ENCODE results near the gene SPTSSA.

Gene SPTSSA

GRCh38 chr14:34463598-34463961, 1.5 kb upstream of the SPTSSA start:
- no peaks in the 10 kb centered on the region for H3K27me3 Mint-ChIP-seq
- peaks cover 2% of the 10 kb centered on the region for H3K36me3 Mint-ChIP-seq (ENCODE audit: insufficient read depth)

GRCh38 chr14:34461334-34462131, 507 bp downstream of the SPTSSA start:
- Mint-ChIP-seq H3K4me3 (peak overlapping the region; percentile 79), H3K9me3 (no peaks in the 10 kb centered on the region), H3K36me3 (ENCODE audit: insufficient read depth) (peaks cover 4% of the 10 kb centered on the region), H3K27ac (ENCODE audit: low read depth) (peak overlapping the region; percentile 52), H3K27me3 (no peaks in the 10 kb centered on the region), H3K4me1 (peaks cover 17% of the 10 kb centered on the region)
- ATAC-seq (replicated peaks; ENCODE audit: extremely low read depth, poor library complexity, severe bottlenecking) (peak; percentile 54), DNase-seq (ENCODE audit: low spot score in 2 of 2) (no peak)

More at GRCh38 chr14:34463598-34463961, 1.5 kb upstream of the SPTSSA start:
- no peak for ATAC-seq (replicated peaks; ENCODE audit: extremely low read depth, poor library complexity, severe bottlenecking)
- H3K27ac Mint-ChIP-seq (ENCODE audit: low read depth) = no peak overlapping the region
- no peak overlapping the region for H3K4me3 Mint-ChIP-seq
- DNase-seq (ENCODE audit: low spot score in 2 of 2) = no peak
- peaks cover 17% of the 10 kb centered on the region for H3K4me1 Mint-ChIP-seq
- no peaks in the 10 kb centered on the region for H3K9me3 Mint-ChIP-seq

GRCh38 chr14:34460841-34461240, 1.2 kb downstream of the SPTSSA start:
- peaks cover 17% of the 10 kb centered on the region for H3K4me1 Mint-ChIP-seq
- peaks cover 4% of the 10 kb centered on the region for H3K36me3 Mint-ChIP-seq (ENCODE audit: insufficient read depth)
- ATAC-seq (replicated peaks; ENCODE audit: extremely low read depth, poor library complexity, severe bottlenecking) (no peak), DNase-seq (ENCODE audit: low spot score in 2 of 2) (no peak)
- peak overlapping the region; percentile 52 for H3K27ac Mint-ChIP-seq (ENCODE audit: low read depth)
- no peaks in the 10 kb centered on the region for H3K9me3 Mint-ChIP-seq
- peak overlapping the region; percentile 79 for H3K4me3 Mint-ChIP-seq
- H3K27me3 Mint-ChIP-seq = no peaks in the 10 kb centered on the region

GRCh38 chr14:34460295-34460694, 1.7 kb downstream of the SPTSSA start:
- no peak for ATAC-seq (replicated peaks; ENCODE audit: extremely low read depth, poor library complexity, severe bottlenecking)
- H3K27ac Mint-ChIP-seq (ENCODE audit: low read depth) = no peak overlapping the region
- H3K36me3 Mint-ChIP-seq (ENCODE audit: insufficient read depth) = peaks cover 5% of the 10 kb centered on the region
- no peak overlapping the region for H3K4me3 Mint-ChIP-seq
- H3K27me3 Mint-ChIP-seq = no peaks in the 10 kb centered on the region
- no peak for DNase-seq (ENCODE audit: low spot score in 2 of 2)
- no peaks in the 10 kb centered on the region for H3K9me3 Mint-ChIP-seq
- peaks cover 17% of the 10 kb centered on the region for H3K4me1 Mint-ChIP-seq

GRCh38 chr14:34457186-34457585, 4.9 kb downstream of the SPTSSA start:
- ATAC-seq (replicated peaks; ENCODE audit: extremely low read depth, poor library complexity, severe bottlenecking) = no peak
- Mint-ChIP-seq H3K27ac (ENCODE audit: low read depth) (no peak overlapping the region), H3K27me3 (no peaks in the 10 kb centered on the region), H3K9me3 (no peaks in the 10 kb centered on the region), H3K36me3 (ENCODE audit: insufficient read depth) (peaks cover 8% of the 10 kb centered on the region), H3K4me1 (peaks cover 10% of the 10 kb centered on the region), H3K4me3 (no peak overlapping the region)
- no peak for DNase-seq (ENCODE audit: low spot score in 2 of 2)

- DNase-seq (ENCODE audit: low spot score in 2 of 2) = no peak
- Mint-ChIP-seq H3K27ac (ENCODE audit: low read depth) (no peak overlapping the region), H3K27me3 (no peaks in the 10 kb centered on the region), H3K4me3 (no peak overlapping the region), H3K9me3 (no peaks in the 10 kb centered on the region), H3K4me1 (no peaks in the 10 kb centered on the region), H3K36me3 (ENCODE audit: insufficient read depth) (peaks cover 6% of the 10 kb centered on the region)
- no peak for ATAC-seq (replicated peaks; ENCODE audit: extremely low read depth, poor library complexity, severe bottlenecking)
Observed at GRCh38 chr14:34453226-34453625, 8.8 kb downstream of the SPTSSA start.

GRCh38 chr14:34452258-34452822, 9.7 kb downstream of the SPTSSA start:
- Mint-ChIP-seq H3K27ac (ENCODE audit: low read depth) (no peak overlapping the region), H3K36me3 (ENCODE audit: insufficient read depth) (peaks cover 4% of the 10 kb centered on the region), H3K4me1 (no peaks in the 10 kb centered on the region), H3K4me3 (no peak overlapping the region), H3K27me3 (no peaks in the 10 kb centered on the region), H3K9me3 (no peaks in the 10 kb centered on the region)
- no peak for ATAC-seq (replicated peaks; ENCODE audit: extremely low read depth, poor library complexity, severe bottlenecking)
- DNase-seq (ENCODE audit: low spot score in 2 of 2) = no peak

- no peak for DNase-seq (ENCODE audit: low spot score in 2 of 2)
- H3K27ac Mint-ChIP-seq (ENCODE audit: low read depth) = no peak overlapping the region
- no peak overlapping the region for H3K4me3 Mint-ChIP-seq
- no peaks in the 10 kb centered on the region for H3K4me1 Mint-ChIP-seq
- no peak for ATAC-seq (replicated peaks; ENCODE audit: extremely low read depth, poor library complexity, severe bottlenecking)
- peaks cover 4% of the 10 kb centered on the region for H3K36me3 Mint-ChIP-seq (ENCODE audit: insufficient read depth)
- no peaks in the 10 kb centered on the region for H3K27me3 Mint-ChIP-seq
- no peaks in the 10 kb centered on the region for H3K9me3 Mint-ChIP-seq
Observed at GRCh38 chr14:34450958-34451357, 11.1 kb downstream of the SPTSSA start.

GRCh38 chr14:34450542-34450915, 11.5 kb downstream of the SPTSSA start:
- DNase-seq (ENCODE audit: low spot score in 2 of 2) (no peak), ATAC-seq (replicated peaks; ENCODE audit: extremely low read depth, poor library complexity, severe bottlenecking) (no peak)
- H3K9me3 Mint-ChIP-seq = no peaks in the 10 kb centered on the region
- H3K27me3 Mint-ChIP-seq = no peaks in the 10 kb centered on the region
- H3K4me1 Mint-ChIP-seq = no peaks in the 10 kb centered on the region
- no peak overlapping the region for H3K27ac Mint-ChIP-seq (ENCODE audit: low read depth)
- peaks cover 3% of the 10 kb centered on the region for H3K36me3 Mint-ChIP-seq (ENCODE audit: insufficient read depth)
- H3K4me3 Mint-ChIP-seq = no peak overlapping the region

- ATAC-seq (replicated peaks; ENCODE audit: extremely low read depth, poor library complexity, severe bottlenecking) = no peak
- Mint-ChIP-seq H3K4me1 (no peaks in the 10 kb centered on the region), H3K27ac (ENCODE audit: low read depth) (no peak overlapping the region), H3K9me3 (no peaks in the 10 kb centered on the region), H3K36me3 (ENCODE audit: insufficient read depth) (peaks cover 3% of the 10 kb centered on the region), H3K27me3 (no peaks in the 10 kb centered on the region), H3K4me3 (no peak overlapping the region)
- DNase-seq (ENCODE audit: low spot score in 2 of 2) = no peak
Observed at GRCh38 chr14:34449819-34450541, 12.1 kb downstream of the SPTSSA start.

- Mint-ChIP-seq H3K9me3 (no peaks in the 10 kb centered on the region), H3K36me3 (ENCODE audit: insufficient read depth) (no peaks in the 10 kb centered on the region), H3K27ac (ENCODE audit: low read depth) (no peak overlapping the region), H3K4me1 (peaks cover 16% of the 10 kb centered on the region), H3K4me3 (no peak overlapping the region), H3K27me3 (no peaks in the 10 kb centered on the region)
- ATAC-seq (replicated peaks; ENCODE audit: extremely low read depth, poor library complexity, severe bottlenecking) = no peak
- DNase-seq (ENCODE audit: low spot score in 2 of 2) = no peak
Observed at GRCh38 chr14:34439090-34439489, 22.9 kb downstream of the SPTSSA start.

GRCh38 chr14:34438438-34438837, 23.6 kb downstream of the SPTSSA start:
- Mint-ChIP-seq H3K4me1 (peaks cover 16% of the 10 kb centered on the region), H3K4me3 (no peak overlapping the region), H3K27me3 (no peaks in the 10 kb centered on the region), H3K9me3 (no peaks in the 10 kb centered on the region), H3K36me3 (ENCODE audit: insufficient read depth) (no peaks in the 10 kb centered on the region), H3K27ac (ENCODE audit: low read depth) (no peak overlapping the region)
- no peak for ATAC-seq (replicated peaks; ENCODE audit: extremely low read depth, poor library complexity, severe bottlenecking)
- DNase-seq (ENCODE audit: low spot score in 2 of 2) = no peak

- Mint-ChIP-seq H3K27me3 (no peaks in the 10 kb centered on the region), H3K4me3 (no peak overlapping the region), H3K27ac (ENCODE audit: low read depth) (no peak overlapping the region), H3K36me3 (ENCODE audit: insufficient read depth) (no peaks in the 10 kb centered on the region), H3K4me1 (peaks cover 16% of the 10 kb centered on the region), H3K9me3 (no peaks in the 10 kb centered on the region)
- DNase-seq (ENCODE audit: low spot score in 2 of 2) = no peak
- ATAC-seq (replicated peaks; ENCODE audit: extremely low read depth, poor library complexity, severe bottlenecking) = no peak
Observed at GRCh38 chr14:34437729-34438080, 24.3 kb downstream of the SPTSSA start.
